Fibroblast of lung (primary cell): ENCODE results near the gene DNAJC9. TPM values are rescaled to one million over a fixed set of nuclear protein-coding genes. Genes with fewer than 3 reads are reported as not detected.

ENCODE experiments used
- DNase-seq, 2 donors: peaks; one replicate each; pipeline versions ENCODE4 v3.0.0 to v3.0.0-alpha.2; 2010; ENCODE audit warnings: low read depth in 2 of 2
- H2AFZ ChIP-seq: 2 replicates; pipeline ENCODE4 v1.5.1; 2012; ENCODE audit warnings: low read length, control low read depth, inconsistent platforms
- H3K27ac ChIP-seq: 2 replicates; pipeline ENCODE4 v1.5.1; 2011; ENCODE audit warnings: low read length, control low read depth; ENCODE audit not compliant: insufficient read depth
- H3K27me3 ChIP-seq: 2 replicates; pipeline ENCODE4 v1.5.1; 2011; ENCODE audit warnings: mild to moderate bottlenecking, low read length; ENCODE audit not compliant: control insufficient read depth, insufficient read depth
- H3K36me3 ChIP-seq: 2 replicates; pipeline ENCODE4 v1.5.1; 2011; ENCODE audit warnings: low read length; ENCODE audit not compliant: control insufficient read depth, insufficient read depth
- H3K4me1 ChIP-seq: 2 replicates; pipeline ENCODE4 v1.5.1; 2011; ENCODE audit warnings: low read length; ENCODE audit not compliant: control insufficient read depth, insufficient read depth; ENCODE audit errors: extremely low read depth
- H3K4me2 ChIP-seq: 2 replicates; pipeline ENCODE4 v1.5.1; 2011; ENCODE audit warnings: low read length, control low read depth; ENCODE audit not compliant: insufficient read depth; ENCODE audit errors: extremely low read depth
- H3K4me3 ChIP-seq, 4 experiments: fragments of 200-600 bp in 1 of 4; sonication (generic) in 1 of 4; replicated peaks in 1 of 4; 2 replicates each; pipeline ENCODE4 v1.5.1; 2011 to 2016; ENCODE audit warnings: low read length in 4 of 4, low read depth in 3 of 4, mild to moderate bottlenecking in 3 of 4, control low read depth in 2 of 4, inconsistent platforms in 1 of 4, mixed read lengths in 1 of 4; ENCODE audit not compliant: insufficient read depth in 1 of 4; ENCODE audit errors: control extremely low read depth in 1 of 4
- H3K79me2 ChIP-seq: 2 replicates; pipeline ENCODE4 v1.5.1; 2012; ENCODE audit warnings: mild to moderate bottlenecking, low read length, inconsistent platforms; ENCODE audit not compliant: control insufficient read depth, insufficient read depth
- H3K9ac ChIP-seq: 2 replicates; pipeline ENCODE4 v1.5.1; 2011; ENCODE audit warnings: mild to moderate bottlenecking, low read length, control low read depth; ENCODE audit not compliant: insufficient read depth
- H3K9me3 ChIP-seq: 2 replicates; pipeline ENCODE4 v1.5.1; 2012; ENCODE audit warnings: low read depth, low read length; ENCODE audit not compliant: control insufficient read depth, insufficient read depth
- H4K20me1 ChIP-seq: 2 replicates; pipeline ENCODE4 v1.5.1; 2011; ENCODE audit warnings: low read length; ENCODE audit not compliant: control insufficient read depth, insufficient read depth; ENCODE audit errors: extremely low read depth
- CTCF ChIP-seq, 2 donors: IDR thresholded peaks in 1 of 2; conservative IDR thresholded peaks in 1 of 2; 1 replicate in 1 of 2; 2 replicates in 1 of 2; pipeline ENCODE4 v1.5.1; 2011 to 2012; ENCODE audit warnings: low read length in 2 of 2, control low read depth in 1 of 2, inconsistent platforms in 1 of 2, low read depth in 1 of 2, mild to moderate bottlenecking in 1 of 2
- EZH2 ChIP-seq: IDR thresholded peaks from 2 replicates; pipeline ENCODE4 v1.5.1; 2012; ENCODE audit warnings: low read length, control low read depth, mild to moderate bottlenecking; ENCODE audit errors: missing control alignments
- polyA plus RNA-seq, 2 donors: library from polyadenylated mRNA; depleted of rRNA in 1 of 2; stranded (reverse) in 1 of 2; unstranded in 1 of 2; fragments of >200 nt; gene quantifications; 2 replicates each; pipeline ENCODE4 v1.2.1, GENCODE V29; 2011 to 2012; ENCODE audit warnings: missing spikeins in 1 of 2
- total RNA-seq: library from RNA; depleted of rRNA; stranded (reverse); fragments of >200 nt; gene quantifications from 2 replicates; pipeline ENCODE4 v1.2.1, GENCODE V29; 2014

The DNAJC9 gene
- total and polyA plus RNA-seq, 2 donors (not counting 1 experiment from before 2014, with no cell fraction given) = 14.5 to 16.3 TPM

DNA sequence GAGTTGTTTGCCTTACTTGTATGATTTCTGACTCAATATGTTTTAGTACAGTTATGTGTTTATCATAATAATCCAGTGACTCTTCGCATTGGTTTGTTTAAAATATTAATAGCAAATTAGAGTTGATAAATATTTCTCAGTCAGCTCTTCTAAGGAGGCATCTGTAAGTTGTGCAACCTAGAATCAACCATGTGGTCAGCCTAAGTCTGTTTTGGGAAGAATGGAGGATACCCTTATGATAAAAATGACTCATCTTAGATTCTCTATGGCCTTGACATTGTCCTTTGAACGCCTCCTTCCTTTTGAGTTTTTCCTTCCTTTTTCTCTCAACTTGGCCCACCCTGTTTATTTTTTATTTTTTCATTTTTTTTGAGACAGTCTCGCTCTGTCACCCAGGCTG, 18.8 kb downstream of the DNAJC9 start:
- Histone ChIP-seq H3K4me3 (no peak overlapping the region), H3K9me3 (no peaks in the 10 kb centered on the region), H2AFZ (no peak overlapping the region), H3K36me3 (no peaks in the 10 kb centered on the region), H3K79me2 (no peaks in the 10 kb centered on the region), H3K27me3 (no peaks in the 10 kb centered on the region), H4K20me1 (no peaks in the 10 kb centered on the region), H3K4me2 (no peak overlapping the region), H3K27ac (no peak overlapping the region), H3K4me1 (no peaks in the 10 kb centered on the region), H3K9ac (no peak overlapping the region)
- TF ChIP-seq EZH2 (no peak), CTCF (conservative IDR thresholded peaks at IDR 0.05 in 1 of 2, IDR thresholded peaks at IDR 0.05 in 1 of 2; ENCODE audit: low read depth in 1 of 2, low read length in 2 of 2) (no peak)
- peak in 1 of 2 donors; percentile 47 for DNase-seq

GRCh38 chr10:73226663-73227062, 20.4 kb downstream of the DNAJC9 start:
- no peak overlapping the region for H3K4me2 ChIP-seq
- no peaks in the 10 kb centered on the region for H3K79me2 ChIP-seq
- H3K9ac ChIP-seq = no peak overlapping the region
- H3K36me3 ChIP-seq = no peaks in the 10 kb centered on the region
- no peak overlapping the region for H3K27ac ChIP-seq
- no peaks in the 10 kb centered on the region for H4K20me1 ChIP-seq
- no peaks in the 10 kb centered on the region for H3K9me3 ChIP-seq
- H3K4me3 ChIP-seq = no peak overlapping the region
- TF ChIP-seq EZH2 = no peak
- no peak for TF ChIP-seq CTCF (conservative IDR thresholded peaks at IDR 0.05 in 1 of 2, IDR thresholded peaks at IDR 0.05 in 1 of 2; ENCODE audit: low read depth in 1 of 2, low read length in 2 of 2)
- H3K4me1 ChIP-seq = no peaks in the 10 kb centered on the region
- no peak for DNase-seq
- no peak overlapping the region for H2AFZ ChIP-seq
- H3K27me3 ChIP-seq = no peaks in the 10 kb centered on the region

GRCh38 chr10:73225518-73225917, 21.5 kb downstream of the DNAJC9 start:
- H3K4me1 ChIP-seq = no peaks in the 10 kb centered on the region
- no peak for DNase-seq
- no peaks in the 10 kb centered on the region for H3K9me3 ChIP-seq
- no peak overlapping the region for H3K4me3 ChIP-seq
- H3K27me3 ChIP-seq = no peaks in the 10 kb centered on the region
- no peaks in the 10 kb centered on the region for H4K20me1 ChIP-seq
- H3K4me2 ChIP-seq = no peak overlapping the region
- TF ChIP-seq EZH2 (no peak), CTCF (conservative IDR thresholded peaks at IDR 0.05 in 1 of 2, IDR thresholded peaks at IDR 0.05 in 1 of 2; ENCODE audit: low read depth in 1 of 2, low read length in 2 of 2) (no peak)
- H3K36me3 ChIP-seq = no peaks in the 10 kb centered on the region
- H2AFZ ChIP-seq = no peak overlapping the region
- no peak overlapping the region for H3K9ac ChIP-seq
- no peak overlapping the region for H3K27ac ChIP-seq
- H3K79me2 ChIP-seq = no peaks in the 10 kb centered on the region
